ENCODE results near the gene KCNK3.
"Not testable (repeated sequence)": the region's sequence is repeated elsewhere in the genome, so short reads cannot be mapped to it uniquely, and the experiment has no call there.

KCNK3 gene

DNA sequence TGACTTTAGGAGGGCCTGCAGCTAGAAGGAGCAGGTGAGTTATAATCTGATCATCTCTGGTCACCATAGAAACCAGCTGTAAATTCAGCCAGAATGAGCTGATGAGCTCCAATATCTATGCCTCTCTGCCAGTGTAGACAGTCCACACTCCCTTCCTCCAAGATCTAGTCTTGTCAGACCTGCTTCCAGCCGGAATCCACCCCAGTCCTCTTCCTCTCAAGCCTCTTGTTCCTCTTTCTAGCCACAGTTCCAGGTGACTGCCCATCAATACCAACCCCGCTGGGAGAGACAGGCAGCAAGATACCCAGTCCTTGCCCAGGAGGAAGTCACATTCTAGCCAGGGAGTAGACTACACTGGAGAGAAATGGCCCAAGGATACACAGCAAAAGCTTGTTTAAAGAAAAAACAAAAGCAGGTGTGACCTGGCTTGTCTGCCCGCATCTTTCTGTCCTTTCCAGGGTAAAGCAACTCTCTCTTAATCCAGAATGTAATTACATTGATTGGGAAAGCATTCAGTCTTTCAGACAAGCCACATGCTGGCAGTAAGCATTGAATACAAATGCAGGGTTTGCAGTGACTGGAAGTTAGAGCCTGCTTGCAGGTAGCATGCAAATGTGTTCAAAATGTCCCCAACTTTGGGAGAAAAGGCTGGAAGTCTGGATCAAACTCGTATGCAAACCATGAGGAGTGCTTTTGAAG is 62.6 kb downstream of the KCNK3 start:
- no peak for DNase-seq (ENCODE audit: low read depth in 2 of 2)

DNA sequence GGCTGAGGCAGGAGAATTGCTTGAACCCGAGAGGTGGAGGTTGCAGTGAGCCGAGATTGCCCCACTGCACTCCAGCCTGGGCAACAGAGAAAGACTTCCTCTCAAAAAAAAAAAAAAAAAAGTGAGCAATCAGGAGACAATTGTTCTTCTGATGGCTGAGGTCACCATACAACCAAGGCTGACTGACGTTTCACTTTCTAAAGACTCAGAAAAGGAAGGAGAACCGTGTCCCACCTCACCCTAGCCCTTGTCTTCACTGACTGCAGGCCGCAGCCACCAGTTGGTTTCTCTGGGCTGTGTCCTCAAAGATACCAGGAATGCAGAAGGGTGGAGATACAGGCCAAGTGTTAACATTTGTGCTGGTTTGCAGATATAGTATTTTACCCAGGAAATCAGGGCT is 63.8 kb downstream of the KCNK3 start:
- DNase-seq (ENCODE audit: low read depth in 2 of 2): no peak

DNA sequence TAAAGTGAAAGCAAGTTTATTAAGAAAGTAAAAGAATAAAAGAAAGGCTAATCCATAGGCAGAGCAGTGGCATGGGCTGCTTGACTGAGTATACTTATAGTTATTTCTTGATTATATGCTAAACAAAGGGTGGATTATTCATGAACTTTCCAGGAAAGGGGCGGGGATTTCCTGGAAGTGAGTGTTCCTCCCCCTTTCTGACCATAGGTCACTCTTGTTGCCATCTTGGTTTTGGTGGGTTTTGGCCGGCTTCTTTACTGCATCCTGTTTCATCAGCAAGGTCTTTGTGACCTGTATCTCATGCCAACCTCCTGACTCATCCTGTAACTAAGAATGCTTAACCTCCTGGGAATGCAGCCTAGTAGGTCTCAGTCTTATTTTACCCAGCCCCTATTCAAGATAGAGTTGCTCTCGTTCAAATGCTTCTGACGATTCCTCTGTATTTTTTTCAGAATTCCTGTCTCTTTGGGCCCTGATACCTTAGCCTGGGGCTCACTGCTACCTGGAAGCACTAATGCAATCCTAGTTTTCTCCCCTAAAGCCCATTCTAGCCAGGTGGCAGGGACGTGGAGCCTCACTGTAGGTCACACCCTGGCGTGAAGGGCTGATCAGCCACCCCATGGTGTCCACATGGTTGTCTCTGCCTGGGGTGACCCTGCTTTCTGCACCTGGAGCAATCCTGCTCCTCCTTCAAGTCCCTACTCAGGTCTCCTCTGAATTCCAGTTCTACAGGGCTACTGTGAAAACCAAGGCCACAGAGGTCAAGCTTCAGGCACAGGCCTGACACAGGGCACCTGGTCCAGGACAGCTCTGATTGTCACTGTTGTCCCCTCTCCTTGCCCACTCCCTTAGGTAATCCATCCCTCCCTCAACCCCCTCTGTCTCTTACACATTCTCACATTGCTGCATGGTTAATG is 65.6 kb downstream of the KCNK3 start:
- DNase-seq (ENCODE audit: low read depth in 2 of 2): no peak

DNA sequence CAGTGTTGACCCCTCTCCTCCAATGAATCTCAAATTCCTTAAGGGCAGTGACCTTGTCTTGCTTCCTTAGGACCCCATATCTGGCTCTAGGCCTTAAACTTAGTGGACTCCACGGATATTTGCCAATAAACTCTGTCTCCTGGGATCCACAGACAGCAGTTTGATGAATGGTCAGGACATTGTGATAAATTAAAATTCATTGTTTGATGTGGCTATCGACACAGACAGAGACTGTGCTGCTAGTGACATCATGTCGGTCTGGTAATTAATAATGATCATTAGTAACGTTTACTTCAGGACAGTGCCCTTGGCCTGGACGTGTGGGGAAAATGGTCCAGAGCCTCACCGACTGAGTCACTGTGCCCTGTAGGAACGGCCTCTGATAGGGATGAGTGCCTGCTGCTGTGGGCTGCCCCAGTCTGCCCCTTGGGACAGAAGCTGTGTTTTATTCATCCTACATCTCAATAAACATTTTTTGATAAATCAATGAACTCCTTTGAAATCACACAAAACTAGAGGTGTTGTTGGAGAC is 66.3 kb downstream of the KCNK3 start:
- no peak for DNase-seq (ENCODE audit: low read depth in 2 of 2)

DNA sequence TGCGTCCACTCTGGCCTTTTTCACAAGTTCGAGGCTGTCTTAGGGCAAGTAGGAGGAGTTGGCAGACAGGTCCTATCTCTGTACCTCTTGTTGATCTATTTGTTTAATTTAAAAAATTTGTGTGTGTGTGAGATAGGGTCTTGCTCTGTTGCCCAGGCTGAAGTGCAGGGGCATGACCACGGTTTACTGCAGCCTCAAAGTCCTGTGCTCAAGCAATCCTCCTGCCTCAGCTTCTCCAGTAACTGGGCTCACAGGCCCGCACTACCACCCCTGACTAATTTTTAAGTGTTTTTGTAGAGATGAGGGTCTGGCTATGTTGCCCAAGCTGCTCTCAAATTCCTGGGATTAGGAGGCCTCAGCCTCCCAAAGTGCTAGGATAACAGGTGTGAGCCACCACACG is 67.3 kb downstream of the KCNK3 start:
- no peak for DNase-seq (ENCODE audit: low read depth in 2 of 2)

DNA sequence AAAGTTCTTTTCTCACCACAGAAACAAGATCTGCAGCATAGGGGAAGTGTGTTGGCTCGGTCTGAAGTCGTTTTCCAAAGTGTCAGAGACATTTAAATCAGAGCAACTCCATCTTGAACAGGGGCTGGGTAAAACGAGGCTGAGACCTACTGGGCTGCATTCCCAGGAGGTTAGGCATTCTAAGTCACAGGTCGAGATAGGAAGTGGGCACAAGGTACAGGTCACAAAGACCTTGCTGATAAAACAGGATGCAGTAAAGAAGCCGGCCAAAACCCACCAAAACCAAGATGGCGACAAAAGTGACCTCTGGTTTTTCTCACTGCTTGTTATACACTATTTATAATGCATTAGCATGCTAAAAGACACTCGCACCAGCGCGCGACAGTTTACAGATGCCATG is 68.5 kb downstream of the KCNK3 start:
- DNase-seq (ENCODE audit: low read depth in 2 of 2): not testable (repeated sequence)

DNA sequence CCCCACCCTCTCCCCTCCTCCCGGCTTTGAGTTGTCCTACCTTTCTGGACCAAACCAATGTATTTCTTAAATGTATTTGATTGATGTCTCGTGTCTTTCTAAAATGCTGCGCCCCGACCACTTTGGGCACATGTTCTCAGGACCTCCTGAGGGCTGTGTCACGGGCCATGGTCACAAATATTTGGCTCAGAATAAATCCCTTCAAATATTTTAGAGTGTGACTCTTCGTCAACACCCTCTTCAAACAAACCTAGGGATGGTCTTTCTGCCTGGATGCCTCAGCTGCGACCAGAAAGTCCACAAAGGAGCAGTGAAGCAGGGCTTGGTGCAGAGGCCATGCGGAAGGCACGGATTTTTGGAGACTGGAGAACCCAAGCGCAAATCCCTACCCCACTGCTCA is 70.5 kb downstream of the KCNK3 start:
- no peak for DNase-seq (ENCODE audit: low read depth in 2 of 2)

DNA sequence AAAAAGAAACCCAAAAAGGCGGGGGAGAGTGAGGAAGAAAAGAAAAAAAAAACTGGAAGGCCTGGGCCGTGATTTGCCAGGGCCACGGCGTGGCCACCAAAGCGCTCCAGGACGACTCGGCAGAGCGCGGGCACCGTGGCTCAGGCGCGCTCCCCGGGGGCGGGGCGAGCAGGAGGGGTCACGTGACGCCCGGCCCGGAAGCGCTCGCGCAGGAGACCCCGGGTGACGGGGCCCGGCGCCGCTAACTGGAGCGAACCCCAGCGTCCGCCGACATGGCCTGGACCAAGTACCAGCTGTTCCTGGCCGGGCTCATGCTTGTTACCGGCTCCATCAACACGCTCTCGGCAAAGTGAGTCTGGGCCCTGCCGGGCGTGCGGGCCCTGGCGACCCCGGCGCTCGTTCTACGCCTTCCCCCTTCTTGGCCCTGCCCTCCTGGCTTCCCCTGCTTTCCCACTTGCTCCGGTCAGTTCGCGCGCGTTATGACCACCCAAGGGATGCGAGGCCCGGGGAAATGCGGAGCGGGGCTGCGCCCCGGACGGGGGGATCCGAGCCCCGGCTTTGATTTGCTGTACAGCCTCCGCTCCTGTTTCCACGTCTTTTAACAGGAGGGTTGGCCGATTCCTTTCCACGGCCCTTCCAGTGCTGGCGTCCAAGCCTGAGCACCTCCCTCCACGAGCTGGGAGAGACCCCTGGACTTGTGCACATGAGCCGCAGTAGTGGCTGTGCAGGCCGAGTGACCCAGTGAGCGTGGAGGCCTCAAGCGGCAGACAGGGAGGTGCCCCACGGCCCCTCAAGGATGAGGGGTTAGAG is 71.8 kb downstream of the KCNK3 start, which contains the start of gene SLC35F6:
Gene SLC35F6 (plus strand): TSS at position 207 of the 810 bp plus-strand sequence. CDS start 66 bp downstream, at position 273.
- DNase-seq (ENCODE audit: low read depth in 2 of 2): peak; percentile 63 to 72

DNA sequence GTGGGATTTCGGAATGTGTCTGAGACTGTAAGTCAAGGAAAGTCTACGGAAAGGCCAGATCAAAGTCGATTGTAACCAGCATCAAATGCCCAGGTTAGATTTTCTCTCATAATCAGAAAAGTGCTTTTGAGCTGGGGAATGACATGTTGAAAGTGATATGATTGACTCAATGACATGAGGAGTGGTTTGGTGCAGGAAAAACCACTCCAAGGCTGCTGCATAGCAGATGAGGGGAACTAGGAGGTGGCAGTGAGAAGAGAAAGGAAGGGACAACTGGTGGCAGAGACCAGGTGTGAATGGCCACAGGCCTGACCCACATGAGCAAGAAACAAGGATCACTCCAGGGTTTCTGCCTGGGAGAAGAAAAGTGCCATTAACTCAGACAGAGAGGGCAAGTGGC is 72.4 kb downstream of the KCNK3 start:
- DNase-seq (ENCODE audit: low read depth in 2 of 2): no peak

DNA sequence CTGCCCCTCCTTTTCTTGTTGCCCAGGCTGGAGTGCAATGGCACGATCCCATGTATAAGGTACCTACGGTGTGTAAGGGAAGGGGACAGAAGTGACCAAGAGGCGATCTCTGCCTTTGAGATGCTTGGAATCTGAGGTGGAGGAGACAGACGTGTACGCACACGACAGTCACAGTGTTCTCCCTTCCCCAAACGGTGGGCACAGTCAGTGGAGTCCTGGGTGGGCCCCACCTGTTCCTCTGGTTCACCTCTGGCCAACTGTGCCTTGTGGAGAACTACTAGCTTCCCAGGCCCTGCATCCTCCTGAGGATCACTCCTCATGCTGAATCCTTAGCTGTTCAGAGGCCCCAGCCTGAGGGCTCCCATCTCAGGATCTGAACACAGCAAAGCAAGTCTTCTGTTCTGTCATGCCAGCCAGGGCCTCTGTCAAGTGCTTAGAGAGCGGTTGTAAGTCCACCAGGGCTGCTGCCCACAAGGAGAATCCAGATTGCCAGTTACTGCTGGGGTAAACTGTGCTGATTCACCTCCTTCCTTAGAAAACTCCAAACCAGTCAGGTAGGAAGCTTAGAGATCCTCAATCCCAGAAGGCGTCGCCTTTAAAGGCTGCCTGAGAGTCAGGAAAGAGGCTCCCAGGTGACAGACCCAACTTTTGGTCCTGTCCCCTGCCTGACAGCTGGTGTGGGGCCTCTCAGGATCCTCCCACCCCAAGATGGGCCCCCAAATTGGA is 73.1 kb downstream of the KCNK3 start:
- no peak for DNase-seq (ENCODE audit: low read depth in 2 of 2)

DNA sequence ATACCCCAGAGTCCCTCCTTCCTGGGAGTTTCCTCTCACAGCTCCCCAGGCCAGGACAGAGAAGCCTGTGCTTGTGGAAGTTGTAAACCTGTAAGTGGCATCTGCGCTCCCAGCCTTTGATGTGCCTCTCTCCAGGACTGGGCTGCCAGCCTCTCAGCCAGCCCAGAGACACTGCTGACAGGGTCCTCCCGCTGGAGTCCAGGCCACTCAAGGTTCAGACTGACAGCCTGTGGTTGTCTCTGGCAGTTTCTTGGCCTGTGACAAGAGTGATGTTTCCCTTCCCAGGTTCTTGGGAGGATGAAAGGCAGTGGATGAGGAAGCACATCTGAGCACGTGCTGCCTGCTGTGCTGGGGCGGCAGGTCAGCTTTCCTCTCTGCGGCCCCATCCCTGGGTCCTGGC is 74.6 kb downstream of the KCNK3 start:
- no peak for DNase-seq (ENCODE audit: low read depth in 2 of 2)

DNA sequence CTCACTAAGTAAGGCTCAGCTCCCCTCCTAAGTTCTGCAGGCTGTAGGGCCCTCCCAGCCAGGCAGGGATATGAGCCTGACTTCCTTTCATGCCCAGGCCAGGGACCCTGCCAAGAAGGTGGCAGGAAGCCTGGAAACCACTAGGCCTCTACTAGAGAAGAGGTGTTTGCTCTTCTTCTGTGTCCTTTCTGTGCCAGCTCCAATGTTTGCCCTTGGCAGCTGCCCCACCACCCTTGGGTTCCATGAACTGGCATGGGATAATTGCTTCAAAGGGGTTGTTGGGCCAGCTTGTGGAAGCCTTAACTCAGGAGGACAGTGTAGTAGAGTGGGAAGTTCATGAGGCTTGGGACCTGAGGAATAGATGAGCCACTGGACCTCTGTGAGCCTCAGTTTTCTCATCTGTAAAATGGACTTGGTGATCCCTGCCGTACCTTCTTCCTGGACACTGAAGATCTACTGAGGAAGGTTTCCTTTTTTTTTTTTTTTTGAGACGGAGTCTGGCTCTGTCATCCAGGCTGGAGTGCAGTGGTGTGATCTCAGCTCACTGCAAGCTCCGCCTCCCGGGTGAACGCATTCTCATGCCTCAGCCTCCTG is 75.5 kb downstream of the KCNK3 start:
- no peak for DNase-seq (ENCODE audit: low read depth in 2 of 2)

DNA sequence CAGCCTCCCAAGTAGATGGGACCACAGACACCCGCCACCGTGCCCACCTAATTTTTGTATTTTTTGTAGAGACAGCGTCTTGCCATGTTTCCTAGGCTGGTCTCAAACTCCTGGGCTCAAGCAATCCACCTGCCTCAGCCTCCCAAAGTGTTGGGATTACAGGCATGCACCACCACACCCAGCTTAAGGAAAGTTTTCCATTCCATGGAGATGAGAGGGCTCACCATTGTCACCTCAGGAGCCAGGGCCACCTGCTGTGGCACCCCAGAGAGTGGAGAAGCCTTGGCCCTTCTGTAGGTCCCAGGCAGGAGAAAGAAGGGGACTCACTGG is 76.2 kb downstream of the KCNK3 start:
- DNase-seq (ENCODE audit: low read depth in 2 of 2): no peak

DNA sequence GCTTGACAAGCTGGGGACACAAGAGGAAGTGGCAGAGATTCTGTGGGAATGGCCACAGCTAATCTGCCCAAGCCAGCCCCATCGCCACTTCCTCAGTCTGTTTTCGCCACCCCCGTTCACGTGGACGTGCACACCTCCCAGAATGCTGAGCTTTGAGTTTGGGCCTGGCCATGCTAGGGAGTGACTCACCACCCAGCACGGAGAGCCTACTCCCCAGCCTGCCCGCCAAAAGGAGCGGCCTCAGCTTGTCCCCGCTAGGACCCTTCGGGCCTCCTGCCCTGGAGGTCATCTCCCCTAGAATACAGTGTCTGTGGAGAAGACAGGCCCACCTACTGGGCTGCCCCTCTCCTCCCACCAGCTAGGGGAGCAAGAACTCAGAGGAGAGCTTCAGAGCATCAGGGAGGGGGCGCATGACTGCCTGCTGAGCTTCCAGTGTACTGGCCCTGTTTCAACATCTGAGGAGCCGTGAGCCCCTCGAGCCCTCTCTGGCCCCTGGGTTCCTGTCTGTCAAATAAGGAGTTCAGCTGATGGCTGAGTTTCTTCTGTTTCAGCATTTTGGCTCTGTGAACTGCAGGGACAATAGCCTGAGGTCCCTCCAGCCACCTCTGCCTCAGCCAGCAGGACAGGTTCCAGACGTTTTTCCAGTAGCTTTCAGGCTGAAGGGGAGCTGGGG is 76.7 kb downstream of the KCNK3 start:
- DNase-seq (ENCODE audit: low read depth in 2 of 2): no peak

DNA sequence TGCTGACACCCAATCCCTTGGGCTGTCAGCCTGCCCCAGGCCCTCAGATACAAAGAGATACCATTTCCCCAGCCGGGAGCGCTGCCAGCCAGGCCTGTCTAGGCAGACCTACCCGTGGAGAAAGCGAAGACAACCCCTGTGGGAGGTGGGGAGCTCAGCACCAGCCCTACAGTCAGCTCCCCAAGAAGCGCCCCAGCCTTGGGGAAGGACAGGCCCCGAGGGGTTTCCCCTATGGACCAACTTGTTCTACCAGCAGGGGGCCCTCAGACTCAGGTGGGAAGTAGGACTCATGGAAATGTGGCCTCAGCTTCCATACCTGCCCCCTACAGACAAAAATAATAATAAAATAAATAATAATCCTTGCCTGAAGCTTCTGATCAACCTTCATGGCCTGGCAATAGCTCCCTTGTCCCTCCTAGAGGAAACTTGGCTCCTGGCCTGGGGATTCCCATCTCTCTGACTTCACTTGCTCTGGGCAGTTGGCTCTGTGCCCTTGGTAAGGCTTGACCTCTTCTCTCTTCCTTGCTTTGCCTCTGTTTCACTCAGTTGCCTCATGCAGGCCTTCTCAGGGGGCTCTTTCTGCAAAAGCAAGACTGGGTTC is 78.6 kb downstream of the KCNK3 start:
- DNase-seq (ENCODE audit: low read depth in 2 of 2): peak in 1 of 2 experiments; percentile 33

DNA sequence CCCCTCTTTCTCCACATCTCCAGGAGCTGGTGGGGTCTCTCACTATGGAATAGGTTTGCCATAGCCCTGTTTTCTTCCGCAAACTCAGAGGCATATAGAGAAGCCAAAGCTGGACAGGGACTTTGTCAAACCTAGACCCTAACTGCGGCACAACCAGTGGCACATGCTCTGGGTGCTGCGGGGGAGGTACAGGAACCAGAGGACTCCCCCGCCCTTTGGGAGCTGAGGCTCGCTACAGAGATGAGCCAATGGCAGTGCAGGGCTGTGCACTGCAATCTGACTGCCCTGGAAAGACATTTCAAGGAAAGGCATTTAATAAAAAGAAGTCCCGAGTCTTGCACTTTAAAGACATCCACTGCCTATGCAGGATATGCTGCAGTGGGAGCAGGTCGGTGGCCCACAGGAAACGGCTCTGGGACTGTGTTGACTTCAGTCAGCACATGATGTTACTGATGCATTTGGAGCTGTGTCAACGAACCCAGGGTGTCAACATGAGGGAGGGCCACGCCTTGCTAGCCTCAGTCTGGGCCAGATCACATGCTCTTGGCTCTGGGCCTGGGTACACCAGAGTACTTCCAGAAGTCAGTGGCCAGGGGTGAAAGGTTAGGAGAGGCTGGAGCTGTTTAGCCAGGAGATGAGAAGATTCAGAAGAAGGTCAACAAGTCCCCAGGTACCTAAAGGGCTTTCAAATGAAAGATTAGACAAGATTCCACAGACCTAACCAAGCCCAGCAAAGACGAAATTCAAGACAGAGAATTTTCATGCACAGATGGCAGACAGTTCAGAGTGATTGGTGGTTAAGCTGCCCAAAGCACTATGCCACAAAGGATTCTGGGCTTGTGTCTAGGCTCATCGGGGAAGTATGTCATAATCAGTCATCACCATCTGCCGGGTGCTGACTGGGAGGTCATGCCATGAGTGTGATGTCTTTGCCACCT is 79.8 kb downstream of the KCNK3 start:
- DNase-seq (ENCODE audit: low read depth in 2 of 2): no peak

DNA sequence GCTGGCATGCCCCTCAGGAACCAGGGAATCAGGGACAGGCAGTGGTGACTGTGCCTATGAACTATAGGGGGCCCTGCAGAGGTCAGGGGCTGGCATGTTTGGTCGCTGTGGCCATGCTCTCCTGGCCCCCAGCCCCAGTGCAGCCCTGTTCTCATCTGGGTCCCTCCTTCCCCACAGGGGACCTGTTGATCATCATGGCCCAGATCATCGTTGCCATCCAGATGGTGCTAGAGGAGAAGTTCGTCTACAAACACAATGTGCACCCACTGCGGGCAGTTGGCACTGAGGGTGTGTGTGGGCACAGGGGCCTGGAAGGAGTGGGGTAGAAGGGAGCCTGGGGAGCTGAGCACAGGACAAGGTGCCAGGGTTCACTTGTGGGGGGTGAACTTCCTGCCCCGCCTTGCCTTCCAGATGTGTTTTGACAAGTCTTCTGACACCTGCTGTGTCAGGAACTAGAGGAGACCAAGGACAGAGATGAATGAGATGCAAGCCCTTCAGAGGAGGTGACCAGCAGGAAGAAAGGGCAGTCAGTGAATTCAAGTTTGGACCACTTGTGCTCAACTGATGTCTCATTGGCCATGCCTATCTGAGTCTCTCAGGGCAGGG is 83.8 kb downstream of the KCNK3 start:
- no peak for DNase-seq (ENCODE audit: low read depth in 2 of 2)

DNA sequence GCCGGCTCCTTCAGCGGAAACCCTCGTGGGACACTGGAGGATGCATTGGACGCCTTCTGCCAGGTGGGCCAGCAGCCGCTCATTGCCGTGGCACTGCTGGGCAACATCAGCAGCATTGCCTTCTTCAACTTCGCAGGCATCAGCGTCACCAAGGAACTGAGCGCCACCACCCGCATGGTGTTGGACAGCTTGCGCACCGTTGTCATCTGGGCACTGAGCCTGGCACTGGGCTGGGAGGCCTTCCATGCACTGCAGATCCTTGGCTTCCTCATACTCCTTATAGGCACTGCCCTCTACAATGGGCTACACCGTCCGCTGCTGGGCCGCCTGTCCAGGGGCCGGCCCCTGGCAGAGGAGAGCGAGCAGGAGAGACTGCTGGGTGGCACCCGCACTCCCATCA is 85.6 kb downstream of the KCNK3 start:
- DNase-seq (ENCODE audit: low read depth in 2 of 2): no peak

Measured in stimulated activated CD4-positive, alpha-beta T cell treated with anti-CD3 and anti-CD28 coated beads, Interleukin-12 subunit alpha, Interleukin-12 subunit beta, amount 100 ng/mL, for 24 hours (primary cell).